H1 (cell line): ENCODE measurements around the gene NELFA. TPM values are rescaled to one million over a fixed set of nuclear protein-coding genes. Genes with fewer than 3 reads are reported as not detected.

Source experiments
- BRCA1 ChIP-seq: IDR thresholded peaks from 2 replicates; pipeline ENCODE4 v1.6.1; 2012; ENCODE audit warnings: low read depth, low read length, improper control_type of control experiment
- CBX5 ChIP-seq: fragments of 300-800, 300-1000 bp; sonication (generic); IDR thresholded peaks from 2 replicates; pipeline ENCODE4 v1.7.1; 2016; ENCODE audit warnings: antibody characterized with exemption, low read length, low read depth
- KDM4A ChIP-seq: IDR thresholded peaks from one replicate; pipeline ENCODE4 v1.7.1; 2012; ENCODE audit warnings: low read depth, mild to moderate bottlenecking, moderate library complexity, low read length, inconsistent platforms; ENCODE audit not compliant: severe bottlenecking
- NRF1 ChIP-seq: IDR thresholded peaks from 2 replicates; pipeline ENCODE4 v1.6.1; 2011; ENCODE audit warnings: mild to moderate bottlenecking, low read depth, low read length, improper control_type of control experiment
- RFX5 ChIP-seq: IDR thresholded peaks from 2 replicates; pipeline ENCODE4 v1.6.1; 2011; ENCODE audit warnings: low read depth, low read length, improper control_type of control experiment, borderline replicate concordance
- SRF ChIP-seq: IDR thresholded peaks from 2 replicates; pipeline ENCODE4 v1.6.1; 2011; ENCODE audit warnings: mild to moderate bottlenecking, low read depth, low read length, moderate library complexity
- polyA plus RNA-seq, 7 experiments: library from polyadenylated mRNA; depleted of rRNA in 3 of 7; stranded (reverse) in 5 of 7; unstranded in 2 of 7; fragments of >200 nt in 5 of 7; fragments of 200-250 nt in 2 of 7; gene quantifications; 1 replicate in 5 of 7; 2 replicates in 1 of 7; 4 replicates in 1 of 7; pipeline versions ENCODE4 v1.2.1 to v1.2.3, GENCODE V29; 2011 to 2013; ENCODE audit warnings: missing spikeins in 2 of 7, mixed read lengths in 2 of 7
- total RNA-seq: library from RNA; stranded (reverse); fragmentation: NEBNext Ultra II Directional; extraction: Animal tissue kit (Norgen Biotek cat#: 25700); gene quantifications from 2 replicates; pipeline ENCODE4 v1.2.1, GENCODE V29; 2021

The NELFA gene
- total and polyA plus RNA-seq, 2 of the 8 experiments (the other 6 are each of a cell fraction or from before 2014, with no cell fraction given): 41.8 to 57.5 TPM

GRCh38 chr4:2049381-2049780 is 40.6 kb upstream of the NELFA start (continued):
- TF ChIP-seq CBX5 (no peak), KDM4A (no peak), RFX5 (no peak), BRCA1 (no peak), SRF (no peak), NRF1 (no peak)
